CD14-positive monocyte (primary cell): ENCODE measurements around the gene CDKL2. TPM values are rescaled to one million over a fixed set of nuclear protein-coding genes. Genes with fewer than 3 reads are reported as not detected.

Experiments used
- DNase-seq, 3 donors: peaks; one replicate each; pipeline ENCODE4 v3.0.0-alpha.2; 2011 to 2022
- H2AFZ ChIP-seq: 2 replicates; pipeline ENCODE4 v1.6.0; 2012; ENCODE audit warnings: mild to moderate bottlenecking, low read depth, low read length, inconsistent platforms; ENCODE audit not compliant: insufficient read depth, poor library complexity, severe bottlenecking
- H3K27ac ChIP-seq, 2 donors: 1 replicate in 1 of 2; 2 replicates in 1 of 2; pipeline ENCODE4 v1.5.1; 2012 to 2013; ENCODE audit warnings: low read length in 2 of 2, control low read depth in 1 of 2, inconsistent platforms in 1 of 2, low read depth in 1 of 2, mild to moderate bottlenecking in 1 of 2
- H3K27me3 ChIP-seq, 2 donors: one replicate each; pipeline versions ENCODE4 v1.6.0 to v1.6.1; 2011 to 2013; ENCODE audit warnings: low read length in 2 of 2; ENCODE audit not compliant: control insufficient read depth in 2 of 2, insufficient read depth in 2 of 2
- H3K36me3 ChIP-seq, 2 donors: replicated peaks in 1 of 2; 1 replicate in 1 of 2; 2 replicates in 1 of 2; pipeline versions ENCODE4 v1.5.1 to v1.6.1; 2012 to 2013; ENCODE audit warnings: low read length in 2 of 2, control low read depth in 1 of 2, inconsistent platforms in 1 of 2, mild to moderate bottlenecking in 1 of 2; ENCODE audit not compliant: insufficient read depth in 2 of 2, control insufficient read depth in 1 of 2
- H3K4me1 ChIP-seq, 2 donors: 1 replicate in 1 of 2; 2 replicates in 1 of 2; pipeline versions ENCODE4 v1.5.1 to v1.6.1; 2012 to 2013; ENCODE audit warnings: low read length in 2 of 2, control low read depth in 1 of 2, inconsistent platforms in 1 of 2, mild to moderate bottlenecking in 1 of 2, moderate library complexity in 1 of 2; ENCODE audit not compliant: insufficient read depth in 2 of 2, control insufficient read depth in 1 of 2
- H3K4me2 ChIP-seq: replicated peaks from 2 replicates; pipeline ENCODE3; 2012; ENCODE audit warnings: low read length, moderate library complexity, mild to moderate bottlenecking; ENCODE audit not compliant: poor library complexity, severe bottlenecking; ENCODE audit errors: extremely low read depth
- H3K4me3 ChIP-seq, 3 experiments: fragments of 200-600 bp in 1 of 3; sonication (generic) in 1 of 3; replicated peaks in 1 of 3; 1 replicate in 2 of 3; 2 replicates in 1 of 3; pipeline ENCODE4 v1.5.1; 2011 to 2013; ENCODE audit warnings: low read length in 3 of 3, mild to moderate bottlenecking in 3 of 3, control low read depth in 2 of 3, low read depth in 2 of 3, inconsistent platforms in 1 of 3, moderate library complexity in 1 of 3
- H3K79me2 ChIP-seq: 2 replicates; pipeline ENCODE4 v1.6.0; 2012; ENCODE audit warnings: mild to moderate bottlenecking, control low read depth, inconsistent platforms, low read length, moderate library complexity; ENCODE audit not compliant: insufficient read depth
- H3K9ac ChIP-seq: 2 replicates; pipeline ENCODE4 v1.6.0; 2017; ENCODE audit warnings: low read length, mild to moderate bottlenecking; ENCODE audit not compliant: insufficient read depth, poor library complexity, severe bottlenecking
- H3K9me3 ChIP-seq, 2 donors: replicated peaks in 1 of 2; 1 replicate in 1 of 2; 2 replicates in 1 of 2; pipeline versions ENCODE4 v1.5.1 to v1.6.1; 2012 to 2013; ENCODE audit warnings: low read length in 2 of 2, control low read depth in 1 of 2; ENCODE audit not compliant: control insufficient read depth in 1 of 2, insufficient read depth in 1 of 2
- H4K20me1 ChIP-seq: 2 replicates; pipeline ENCODE4 v1.6.0; 2012; ENCODE audit warnings: mild to moderate bottlenecking, low read length, control low read depth, moderate library complexity; ENCODE audit not compliant: insufficient read depth
- H3K27ac Mint-ChIP-seq, 7 donors: one replicate each; pipeline ENCODE4 v1.8.0; 2020; ENCODE audit warnings: mild to moderate bottlenecking in 7 of 7, mixed read lengths in 7 of 7, moderate library complexity in 6 of 7, inconsistent platforms in 2 of 7
- H3K27me3 Mint-ChIP-seq, 3 donors: one replicate each; pipeline ENCODE4 v1.8.0; 2021 to 2022; ENCODE audit warnings: low read depth in 3 of 3, mild to moderate bottlenecking in 3 of 3, mixed read lengths in 3 of 3, moderate library complexity in 3 of 3, inconsistent platforms in 1 of 3
- H3K36me3 Mint-ChIP-seq, 2 donors: one replicate each; pipeline ENCODE4 v1.8.0; 2020; ENCODE audit warnings: mixed read lengths in 2 of 2, inconsistent platforms in 1 of 2, mild to moderate bottlenecking in 1 of 2
- H3K4me1 Mint-ChIP-seq: one replicate; pipeline ENCODE4 v1.8.0; 2020; ENCODE audit warnings: mild to moderate bottlenecking, mixed read lengths
- H3K4me3 Mint-ChIP-seq, 2 donors: one replicate each; pipeline ENCODE4 v1.8.0; 2020; ENCODE audit warnings: mild to moderate bottlenecking in 2 of 2, mixed read lengths in 2 of 2, moderate library complexity in 1 of 2
- H3K9me3 Mint-ChIP-seq, 7 donors: one replicate each; pipeline ENCODE4 v1.8.0; 2020 to 2022; ENCODE audit warnings: mixed read lengths in 7 of 7, mild to moderate bottlenecking in 6 of 7, moderate library complexity in 6 of 7, inconsistent platforms in 2 of 7
- WGBS: methylation state at CpG from one replicate; pipeline ENCODE4 v1.1.5; 2013; ENCODE audit warnings: missing lambda C conversion rate; ENCODE audit not compliant: insufficient coverage; 5-methylcytosine and 5-hydroxymethylcytosine counted together
- intact Hi-C, 2 donors: fragments of 100-400 bp; cut with micrococcal nuclease; formaldehyde crosslinking; loops; one replicate each; pipeline versions ENCODE4 v1.15.0 to v1.15.1; 2023
- polyA plus RNA-seq, 3 donors: library from polyadenylated mRNA; depleted of rRNA in 1 of 3; unstranded in 2 of 3; stranded (reverse) in 1 of 3; fragments of 300-500 nt in 2 of 3; fragments of >200 nt in 1 of 3; fragmentation: Illumina TruSeq in 2 of 3; gene quantifications; 1 replicate in 2 of 3; 2 replicates in 1 of 3; pipeline ENCODE4 v1.2.3, GENCODE V29; 2012 to 2021
- TF ChIP-seq, protein P1 (sequence below): fragments of 200-600 bp; IDR thresholded peaks from one replicate; pipeline ENCODE4 v1.8.0; 2022; ENCODE audit warnings: antibody characterized with exemption, mild to moderate bottlenecking

CDKL2 gene
- polyA plus RNA-seq, 3 donors: not detected

- Mint-ChIP-seq H3K9me3 (peaks cover 0 to 4% (median 0%) of the 10 kb centered on the region in 7 donors), H3K27ac (no peak overlapping the region), H3K27me3 (peaks cover 11 to 15% (median 12%) of the 10 kb centered on the region in 3 donors), H3K4me3 (no peak overlapping the region), H3K4me1 (peaks cover 16% of the 10 kb centered on the region), H3K36me3 (no peaks in the 10 kb centered on the region)
- H4K20me1 ChIP-seq: no peaks in the 10 kb centered on the region
- no peak overlapping the region for H3K4me3 ChIP-seq
- peaks cover 13 to 15% of the 10 kb centered on the region in 2 donors for H3K4me1 ChIP-seq
- H3K27ac ChIP-seq: no peak overlapping the region
- no peak overlapping the region for H3K9ac ChIP-seq
- TF ChIP-seq, protein P1, sequence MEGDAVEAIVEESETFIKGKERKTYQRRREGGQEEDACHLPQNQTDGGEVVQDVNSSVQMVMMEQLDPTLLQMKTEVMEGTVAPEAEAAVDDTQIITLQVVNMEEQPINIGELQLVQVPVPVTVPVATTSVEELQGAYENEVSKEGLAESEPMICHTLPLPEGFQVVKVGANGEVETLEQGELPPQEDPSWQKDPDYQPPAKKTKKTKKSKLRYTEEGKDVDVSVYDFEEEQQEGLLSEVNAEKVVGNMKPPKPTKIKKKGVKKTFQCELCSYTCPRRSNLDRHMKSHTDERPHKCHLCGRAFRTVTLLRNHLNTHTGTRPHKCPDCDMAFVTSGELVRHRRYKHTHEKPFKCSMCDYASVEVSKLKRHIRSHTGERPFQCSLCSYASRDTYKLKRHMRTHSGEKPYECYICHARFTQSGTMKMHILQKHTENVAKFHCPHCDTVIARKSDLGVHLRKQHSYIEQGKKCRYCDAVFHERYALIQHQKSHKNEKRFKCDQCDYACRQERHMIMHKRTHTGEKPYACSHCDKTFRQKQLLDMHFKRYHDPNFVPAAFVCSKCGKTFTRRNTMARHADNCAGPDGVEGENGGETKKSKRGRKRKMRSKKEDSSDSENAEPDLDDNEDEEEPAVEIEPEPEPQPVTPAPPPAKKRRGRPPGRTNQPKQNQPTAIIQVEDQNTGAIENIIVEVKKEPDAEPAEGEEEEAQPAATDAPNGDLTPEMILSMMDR: no peak
- intact Hi-C loops: no loop called here
- no peak overlapping the region for H2AFZ ChIP-seq
- peak in 1 of 3 donors; percentile 11 for DNase-seq
- peaks cover 0 to 13% of the 10 kb centered on the region in 2 donors for H3K27me3 ChIP-seq
- no peaks in the 10 kb centered on the region for H3K79me2 ChIP-seq
- WGBS: 20% methylated on average over 1 of the region's 2 CpGs
- no peaks in the 10 kb centered on the region for H3K36me3 ChIP-seq
- no peak overlapping the region for H3K4me2 ChIP-seq
- no peaks in the 10 kb centered on the region for H3K9me3 ChIP-seq
These were observed 3.5 kb upstream of the CDKL2 start for GRCh38 chr4:75633846-75634245.

GRCh38 chr4:75630937-75631329 lies 605 bp upstream of the CDKL2 start:
- Histone ChIP-seq H3K27me3 (peaks cover 0 to 13% of the 10 kb centered on the region in 2 donors), H3K36me3 (no peaks in the 10 kb centered on the region), H3K27ac (no peak overlapping the region), H3K9me3 (no peaks in the 10 kb centered on the region), H3K79me2 (no peaks in the 10 kb centered on the region), H3K4me3 (peak overlapping the region; percentile 44 to 83 (median 46)), H3K4me1 (peaks cover 13 to 14% of the 10 kb centered on the region in 2 donors), H3K4me2 (peak overlapping the region; percentile 91), H4K20me1 (no peaks in the 10 kb centered on the region), H3K9ac (peak overlapping the region; percentile 49), H2AFZ (peak overlapping the region; percentile 95)
- Mint-ChIP-seq H3K27me3 (peaks cover 12 to 15% (median 13%) of the 10 kb centered on the region in 3 donors), H3K4me1 (peaks cover 16% of the 10 kb centered on the region), H3K36me3 (no peaks in the 10 kb centered on the region), H3K4me3 (peak overlapping the region; percentile 84 to 92), H3K27ac (peak overlapping the region in 1 of 7 donors; percentile 53), H3K9me3 (peaks cover 0 to 4% (median 0%) of the 10 kb centered on the region in 7 donors)
- intact Hi-C loops: no loop called here
- DNase-seq: no peak
- WGBS: 42% methylated on average over 4 of the region's 9 CpGs
- TF ChIP-seq, protein P1: no peak
